ENCODE measurements around the gene C1orf210. TPM values are rescaled to one million over a fixed set of nuclear protein-coding genes. Genes with fewer than 3 reads are reported as not detected.

The C1orf210 gene
- total and polyA plus RNA-seq, 5 donors, result 0.07 TPM; not detected in 4

DNA sequence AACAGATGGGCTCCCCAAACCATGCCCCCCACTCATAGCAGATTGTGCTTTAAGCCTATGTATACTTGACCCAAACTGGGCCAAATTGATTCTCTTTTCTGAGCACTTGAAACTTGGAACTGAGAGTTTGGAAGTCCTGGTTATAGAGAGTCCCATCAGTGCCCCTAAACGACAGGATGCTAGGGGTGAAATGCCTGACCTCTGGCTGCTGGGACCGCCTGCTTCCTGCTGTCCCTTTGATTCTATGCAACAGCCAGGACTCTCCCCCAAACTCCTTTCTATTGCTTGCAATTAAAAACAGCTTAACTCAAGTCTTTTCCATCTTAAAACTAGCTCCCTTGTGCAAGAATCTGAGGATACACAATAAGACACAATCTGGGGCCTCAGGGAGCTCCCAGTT, 4.7 kb downstream of the C1orf210 start:
- no peak for ATAC-seq
- Histone ChIP-seq H3K4me3 (ENCODE audit: low read length) (no peak overlapping the region), H3K27me3 (ENCODE audit: control insufficient read depth, insufficient read depth) (no peaks in the 10 kb centered on the region), H3K9me3 (ENCODE audit: control insufficient read depth, low read length) (no peaks in the 10 kb centered on the region), H3K4me1 (ENCODE audit: control insufficient read depth, insufficient read depth, low read length) (no peaks in the 10 kb centered on the region), H3K27ac (ENCODE audit: low read length) (no peak overlapping the region)
- intact Hi-C loops (cut with DNase I), result no loop called here
- DNase-seq, result no peak
- WGBS, result 43% methylated on average over 2 of the region's 2 CpGs

DNA sequence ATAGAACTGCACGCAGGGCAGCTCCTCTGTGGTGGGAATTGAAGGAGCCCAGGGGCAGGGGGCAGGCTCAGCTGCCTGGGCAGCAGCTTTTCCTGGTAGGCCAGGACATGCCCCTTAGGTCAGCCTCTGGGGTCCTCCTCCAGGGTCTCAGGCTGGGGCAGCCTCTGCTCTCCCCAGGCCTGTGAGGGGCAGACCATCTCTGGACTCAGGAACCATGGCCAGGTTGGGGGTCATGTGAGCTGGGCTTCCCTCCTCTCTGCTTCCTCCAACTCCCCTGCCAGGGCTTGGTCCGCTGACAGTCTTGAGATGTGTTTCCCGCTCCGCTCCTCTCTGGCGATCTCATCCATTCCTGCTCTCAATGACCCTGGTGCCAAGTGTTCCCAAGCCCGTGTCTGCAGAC, 5.7 kb downstream of the C1orf210 start:
- Histone ChIP-seq H3K27me3 (ENCODE audit: control insufficient read depth, insufficient read depth) (no peaks in the 10 kb centered on the region), H3K4me1 (ENCODE audit: control insufficient read depth, insufficient read depth, low read length) (no peaks in the 10 kb centered on the region), H3K9me3 (ENCODE audit: control insufficient read depth, low read length) (no peaks in the 10 kb centered on the region), H3K27ac (ENCODE audit: low read length) (no peak overlapping the region), H3K4me3 (ENCODE audit: low read length) (no peak overlapping the region)
- intact Hi-C loops (cut with DNase I), result no loop called here
- DNase-seq (no peak), ATAC-seq (no peak)
- 95% methylated on average over 6 of the region's 6 CpGs for WGBS

DNA sequence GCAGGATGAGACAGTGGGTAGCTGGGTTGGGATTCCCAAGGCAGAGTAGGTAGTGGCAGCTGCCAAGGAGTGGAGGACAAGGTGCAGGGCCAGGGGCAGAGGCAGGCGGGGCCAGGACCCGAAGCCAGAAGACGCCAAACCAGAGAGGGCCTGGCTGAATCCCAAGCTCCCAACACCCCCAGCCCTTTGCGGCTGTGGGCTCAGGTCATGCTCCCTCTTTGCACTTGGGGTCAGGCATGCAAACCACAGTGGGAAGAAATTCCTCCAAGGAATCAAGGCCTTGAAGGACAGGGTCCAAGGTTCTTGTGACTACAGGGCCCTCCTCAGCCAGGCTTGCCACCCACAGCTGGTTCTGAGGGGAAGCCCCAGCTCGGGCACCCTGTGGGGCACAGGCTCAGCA, 6.2 kb downstream of the C1orf210 start:
- H3K9me3 ChIP-seq (ENCODE audit: control insufficient read depth, low read length), result no peaks in the 10 kb centered on the region
- peaks cover 2% of the 10 kb centered on the region for H3K4me1 ChIP-seq (ENCODE audit: control insufficient read depth, insufficient read depth, low read length)
- DNase-seq, result no peak
- no peaks in the 10 kb centered on the region for H3K27me3 ChIP-seq (ENCODE audit: control insufficient read depth, insufficient read depth)
- no peak overlapping the region for H3K27ac ChIP-seq (ENCODE audit: low read length)
- no peak overlapping the region for H3K4me3 ChIP-seq (ENCODE audit: low read length)
- ATAC-seq, result no peak
- intact Hi-C loops (cut with DNase I), result no loop called here
- 94% methylated on average over 5 of the region's 5 CpGs for WGBS

DNA sequence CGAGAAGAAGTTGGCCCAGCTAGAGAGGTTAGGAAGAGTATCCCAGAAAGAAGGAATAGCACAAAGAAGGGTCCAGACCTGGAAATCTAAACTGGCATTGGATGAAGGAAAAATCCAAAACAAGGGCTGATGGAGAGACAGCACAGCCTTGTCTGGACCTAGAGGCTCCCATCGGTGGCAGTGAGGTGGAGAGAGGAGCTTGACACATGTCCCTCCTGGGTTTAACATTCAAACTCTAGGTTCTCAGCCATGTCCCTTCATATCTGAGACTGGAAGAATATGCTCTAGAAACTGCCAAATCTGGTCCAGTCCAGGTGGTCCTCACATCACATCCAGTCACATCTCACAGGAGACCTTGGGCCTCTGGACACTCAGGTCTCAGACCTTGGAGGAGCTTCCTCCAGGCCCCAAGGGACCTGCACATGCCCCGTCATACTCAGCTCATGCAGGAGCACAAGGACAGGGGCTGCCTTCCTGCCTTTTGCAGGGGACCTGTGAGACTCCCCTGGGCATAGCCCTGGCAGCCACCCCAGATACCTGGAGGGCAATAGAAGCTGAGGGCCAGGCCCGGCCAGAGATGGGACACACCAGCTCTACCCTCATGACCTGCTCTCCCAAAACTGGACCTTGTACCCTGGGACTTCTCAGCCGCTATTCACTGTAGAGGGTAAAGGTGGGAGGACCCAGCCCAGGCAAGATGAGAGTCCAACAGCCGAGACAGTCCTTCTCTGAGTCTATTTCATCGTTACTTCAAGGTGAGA, 8.1 kb downstream of the C1orf210 start:
- 88% methylated on average over 7 of the region's 7 CpGs for WGBS
- ATAC-seq (no peak), DNase-seq (no peak)
- Histone ChIP-seq H3K4me3 (ENCODE audit: low read length) (no peak overlapping the region), H3K4me1 (ENCODE audit: control insufficient read depth, insufficient read depth, low read length) (peaks cover 2% of the 10 kb centered on the region), H3K27ac (ENCODE audit: low read length) (no peak overlapping the region), H3K9me3 (ENCODE audit: control insufficient read depth, low read length) (no peaks in the 10 kb centered on the region), H3K27me3 (ENCODE audit: control insufficient read depth, insufficient read depth) (no peaks in the 10 kb centered on the region)
- intact Hi-C loops (cut with DNase I), result no loop called here

DNA sequence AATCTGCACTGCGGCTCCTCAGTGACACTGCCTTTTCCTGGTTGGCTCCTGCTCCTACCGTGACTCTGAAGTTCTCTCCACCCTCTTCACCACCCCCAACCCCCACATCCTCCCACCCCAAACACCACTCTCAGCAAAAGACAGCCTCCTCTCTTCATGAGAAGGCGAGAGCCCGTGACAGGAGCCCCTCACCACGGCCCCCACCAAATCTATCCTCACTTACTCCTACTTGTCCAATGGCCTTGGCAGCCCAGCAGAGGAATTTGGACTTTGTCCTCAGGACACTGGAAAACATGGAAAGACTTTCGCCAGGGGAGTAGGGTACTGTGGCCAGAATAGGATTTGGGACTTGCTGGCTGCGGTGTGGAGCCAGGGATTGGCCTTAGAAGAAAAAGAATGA, 8.7 kb downstream of the C1orf210 start:
- DNase-seq, result peak in 1 of 3 donors; percentile 68
- 55% methylated on average over 7 of the region's 7 CpGs for WGBS
- no peak overlapping the region for H3K4me3 ChIP-seq (ENCODE audit: low read length)
- no peaks in the 10 kb centered on the region for H3K27me3 ChIP-seq (ENCODE audit: control insufficient read depth, insufficient read depth)
- no peaks in the 10 kb centered on the region for H3K9me3 ChIP-seq (ENCODE audit: control insufficient read depth, low read length)
- peak in 1 of 2 donors; percentile 43 for ATAC-seq
- H3K4me1 ChIP-seq (ENCODE audit: control insufficient read depth, insufficient read depth, low read length), result peaks cover 2% of the 10 kb centered on the region
- intact Hi-C loops (cut with DNase I), result no loop called here
- no peak overlapping the region for H3K27ac ChIP-seq (ENCODE audit: low read length)

DNA sequence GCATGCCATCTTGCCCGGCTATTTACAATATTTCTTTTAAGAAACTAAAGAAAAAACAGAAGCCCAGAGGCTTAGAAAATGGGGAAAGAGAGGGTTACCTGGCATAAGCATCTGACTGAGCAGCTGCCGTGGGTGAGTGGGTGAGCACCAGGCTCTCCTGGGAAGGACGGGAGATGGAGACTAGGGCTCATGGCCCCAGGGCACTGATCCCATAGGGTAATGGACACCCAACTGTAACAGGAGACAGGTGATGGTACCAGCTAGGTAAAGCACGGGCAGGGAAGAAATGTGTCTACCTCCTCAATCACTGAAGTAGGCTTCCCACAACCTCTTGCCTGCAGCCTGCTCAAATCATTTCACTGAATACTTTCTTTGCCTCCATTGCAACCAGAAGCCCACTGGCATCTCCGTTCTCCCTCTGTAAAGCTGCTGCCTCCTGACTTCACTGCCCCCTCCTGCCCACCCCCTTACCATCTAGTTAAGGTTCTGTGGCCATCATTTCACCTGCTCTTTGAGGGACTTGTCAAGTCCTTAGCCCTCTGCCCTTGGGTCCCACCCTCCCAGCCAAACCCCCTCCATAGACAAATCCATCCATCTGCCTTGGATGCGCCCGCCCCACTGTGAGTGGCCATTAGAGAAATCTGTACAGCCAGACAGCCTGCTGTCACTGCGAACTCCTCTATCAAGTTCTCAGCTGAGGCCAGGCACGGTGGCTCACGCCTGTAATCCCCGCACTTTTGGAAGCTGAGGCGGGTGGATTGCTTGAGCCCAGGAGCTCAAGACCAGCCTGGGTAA, 9.4 kb downstream of the C1orf210 start:
- no peaks in the 10 kb centered on the region for H3K9me3 ChIP-seq (ENCODE audit: control insufficient read depth, low read length)
- peak in 1 of 3 donors; percentile 51 for DNase-seq
- 73% methylated on average over 12 of the region's 12 CpGs for WGBS
- H3K4me1 ChIP-seq (ENCODE audit: control insufficient read depth, insufficient read depth, low read length), result peaks cover 2% of the 10 kb centered on the region
- H3K27ac ChIP-seq (ENCODE audit: low read length), result no peak overlapping the region
- intact Hi-C loops (cut with DNase I), result no loop called here
- no peak for ATAC-seq
- H3K27me3 ChIP-seq (ENCODE audit: control insufficient read depth, insufficient read depth), result no peaks in the 10 kb centered on the region
- H3K4me3 ChIP-seq (ENCODE audit: low read length), result no peak overlapping the region

DNA sequence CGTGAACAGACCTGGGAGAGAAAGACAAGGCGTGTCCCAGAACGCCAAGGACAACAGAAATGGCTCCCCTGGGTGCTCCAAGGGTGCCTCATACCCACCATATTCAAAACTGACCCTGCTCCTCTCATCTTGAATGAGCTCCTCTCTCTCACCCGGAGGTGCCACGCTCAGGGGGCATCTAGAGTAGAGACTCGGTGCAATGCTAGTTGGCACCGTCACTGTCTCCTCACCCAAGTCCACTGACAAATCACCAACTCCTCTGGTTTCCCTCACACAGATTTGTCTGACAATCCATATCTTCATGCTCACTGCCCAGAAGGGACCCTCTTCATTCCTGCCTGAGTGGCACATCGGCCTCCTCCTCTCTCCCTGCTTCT, 10.6 kb downstream of the C1orf210 start:
- no peak for ATAC-seq
- Histone ChIP-seq H3K27me3 (ENCODE audit: control insufficient read depth, insufficient read depth) (no peaks in the 10 kb centered on the region), H3K4me1 (ENCODE audit: control insufficient read depth, insufficient read depth, low read length) (peaks cover 2% of the 10 kb centered on the region), H3K27ac (ENCODE audit: low read length) (no peak overlapping the region), H3K9me3 (ENCODE audit: control insufficient read depth, low read length) (no peaks in the 10 kb centered on the region), H3K4me3 (ENCODE audit: low read length) (no peak overlapping the region)
- intact Hi-C loops (cut with DNase I), result no loop called here
- WGBS, result 75% methylated on average over 8 of the region's 8 CpGs
- DNase-seq, result no peak

GRCh38 chr1:43274125-43274803, 11.1 kb downstream of the C1orf210 start:
- WGBS, result 43% methylated on average over 11 of the region's 11 CpGs
- no peaks in the 10 kb centered on the region for H3K9me3 ChIP-seq (ENCODE audit: control insufficient read depth, low read length)
- no peaks in the 10 kb centered on the region for H3K27me3 ChIP-seq (ENCODE audit: control insufficient read depth, insufficient read depth)
- DNase-seq, result peak in 1 of 3 donors; percentile 55
- H3K4me3 ChIP-seq (ENCODE audit: low read length), result no peak overlapping the region
- ATAC-seq, result peak; percentile 11 to 78
- intact Hi-C loops (cut with DNase I), result no loop called here
- no peak overlapping the region for H3K27ac ChIP-seq (ENCODE audit: low read length)
- peaks cover 2% of the 10 kb centered on the region for H3K4me1 ChIP-seq (ENCODE audit: control insufficient read depth, insufficient read depth, low read length)

- DNase-seq (no peak), ATAC-seq (no peak)
- Histone ChIP-seq H3K4me1 (ENCODE audit: control insufficient read depth, insufficient read depth, low read length) (peaks cover 2% of the 10 kb centered on the region), H3K9me3 (ENCODE audit: control insufficient read depth, low read length) (no peaks in the 10 kb centered on the region), H3K27me3 (ENCODE audit: control insufficient read depth, insufficient read depth) (no peaks in the 10 kb centered on the region), H3K4me3 (ENCODE audit: low read length) (no peak overlapping the region), H3K27ac (ENCODE audit: low read length) (no peak overlapping the region)
- 97% methylated on average over 7 of the region's 7 CpGs for WGBS
- intact Hi-C loops (cut with DNase I), result no loop called here
Measured at GRCh38 chr1:43273708-43274107, 11.7 kb downstream of the C1orf210 start.

GRCh38 chr1:43272576-43273571, 12.5 kb downstream of the C1orf210 start:
- no peaks in the 10 kb centered on the region for H3K27me3 ChIP-seq (ENCODE audit: control insufficient read depth, insufficient read depth)
- H3K4me1 ChIP-seq (ENCODE audit: control insufficient read depth, insufficient read depth, low read length), result peaks cover 2% of the 10 kb centered on the region
- H3K27ac ChIP-seq (ENCODE audit: low read length), result no peak overlapping the region
- H3K4me3 ChIP-seq (ENCODE audit: low read length), result no peak overlapping the region
- no peaks in the 10 kb centered on the region for H3K9me3 ChIP-seq (ENCODE audit: control insufficient read depth, low read length)
- WGBS, result 97% methylated on average over 46 of the region's 46 CpGs
- DNase-seq, result peak in 1 of 3 donors; percentile 43
- ATAC-seq, result no peak
- intact Hi-C loops (cut with DNase I), result no loop called here

Measured in right cardiac atrium (tissue), 5 donors.